Measurements from ENCODE around the gene TXNDC16.

- TF ChIP-seq CTCF (IDR thresholded peaks at IDR 0.05; ENCODE audit: low read depth, low read length) (no peak), EZH2phosphoT487 (IDR thresholded peaks at IDR 0.05; ENCODE audit: low read depth) (no peak)
Measured at GRCh38 chr14:52563120-52563519, 10.8 kb upstream of the TXNDC16 start.

Measured in OCI-LY3 (cell line).